Liver (tissue), 9 donors: ENCODE data around the gene ADPRS. TPM values are rescaled to one million over a fixed set of nuclear protein-coding genes. Genes with fewer than 3 reads are reported as not detected.

ENCODE experiments used
- DNase-seq: peaks from one replicate; pipeline ENCODE4 v3.0.0-alpha.2; 2017; ENCODE audit warnings: low spot score
- H3K27ac ChIP-seq, 2 donors: one replicate each; pipeline ENCODE4 v1.7.0; 2013; ENCODE audit warnings: inconsistent platforms in 2 of 2, low read length in 2 of 2, control low read depth in 1 of 2, low read depth in 1 of 2, mild to moderate bottlenecking in 1 of 2
- H3K27me3 ChIP-seq, 4 donors: one replicate each; pipeline versions ENCODE4 v1.6.1 to v1.7.0; 2013; ENCODE audit warnings: low read length in 3 of 4, inconsistent platforms in 1 of 4, mild to moderate bottlenecking in 1 of 4, moderate library complexity in 1 of 4; ENCODE audit not compliant: control insufficient read depth in 4 of 4, insufficient read depth in 4 of 4
- H3K36me3 ChIP-seq, 4 donors: one replicate each; pipeline versions ENCODE4 v1.6.1 to v1.7.0; 2013; ENCODE audit warnings: low read length in 3 of 4, mild to moderate bottlenecking in 3 of 4, low read depth in 1 of 4, moderate library complexity in 1 of 4; ENCODE audit not compliant: control insufficient read depth in 4 of 4, insufficient read depth in 3 of 4
- H3K4me1 ChIP-seq, 4 donors: one replicate each; pipeline versions ENCODE4 v1.6.1 to v1.7.0; 2013; ENCODE audit warnings: low read length in 3 of 4, mild to moderate bottlenecking in 3 of 4, moderate library complexity in 1 of 4; ENCODE audit not compliant: control insufficient read depth in 4 of 4, insufficient read depth in 4 of 4
- H3K4me3 ChIP-seq, 3 donors: one replicate each; pipeline versions ENCODE4 v1.6.1 to v1.7.0; 2013; ENCODE audit warnings: low read length in 3 of 3, control low read depth in 1 of 3, low read depth in 1 of 3, mild to moderate bottlenecking in 1 of 3
- H3K9ac ChIP-seq, 2 donors: one replicate each; pipeline ENCODE4 v1.7.0; 2013; ENCODE audit warnings: low read length in 2 of 2, mild to moderate bottlenecking in 2 of 2, moderate library complexity in 2 of 2, control low read depth in 1 of 2, low read depth in 1 of 2
- H3K9me3 ChIP-seq, 4 donors: one replicate each; pipeline versions ENCODE4 v1.6.1 to v1.7.0; 2013; ENCODE audit warnings: low read length in 3 of 4; ENCODE audit not compliant: control insufficient read depth in 4 of 4
- EGR1 ChIP-seq, 2 donors: IDR thresholded peaks; 2 replicates each; pipeline ENCODE4 v1.6.1; 2016 to 2018; ENCODE audit warnings: antibody characterized with exemption in 2 of 2, low read depth in 2 of 2
- FOXA1 ChIP-seq: IDR thresholded peaks from 2 replicates; pipeline ENCODE4 v1.6.1; 2016; ENCODE audit warnings: antibody characterized with exemption
- FOXA2 ChIP-seq: IDR thresholded peaks from 2 replicates; pipeline ENCODE4 v1.6.1; 2016; ENCODE audit warnings: antibody characterized with exemption
- HNF4A ChIP-seq, 2 donors: conservative IDR thresholded peaks; 2 replicates each; pipeline ENCODE4 v1.6.1; 2016; ENCODE audit warnings: antibody characterized with exemption in 2 of 2, mild to moderate bottlenecking in 2 of 2
- HNF4G ChIP-seq: IDR thresholded peaks from 2 replicates; pipeline ENCODE4 v1.6.1; 2016; ENCODE audit warnings: antibody characterized with exemption
- JUND ChIP-seq, 2 donors: IDR thresholded peaks; 2 replicates each; pipeline ENCODE4 v1.6.1; 2016; ENCODE audit warnings: antibody characterized with exemption in 2 of 2
- NR2F2 ChIP-seq: IDR thresholded peaks from 2 replicates; pipeline ENCODE4 v1.6.1; 2016; ENCODE audit warnings: antibody characterized with exemption
- RXRA ChIP-seq, 2 donors: IDR thresholded peaks; 2 replicates each; pipeline ENCODE4 v1.6.1; 2017 to 2018; ENCODE audit warnings: antibody characterized with exemption in 2 of 2, mild to moderate bottlenecking in 1 of 2
- SP1 ChIP-seq: IDR thresholded peaks from 2 replicates; pipeline ENCODE4 v1.6.1; 2018; ENCODE audit warnings: antibody characterized with exemption, mild to moderate bottlenecking
- TAF1 ChIP-seq: conservative IDR thresholded peaks from 2 replicates; pipeline ENCODE4 v1.6.1; 2016; ENCODE audit warnings: antibody characterized with exemption, mild to moderate bottlenecking
- YY1 ChIP-seq: IDR thresholded peaks from 2 replicates; pipeline ENCODE4 v1.6.1; 2016; ENCODE audit warnings: antibody characterized with exemption, mild to moderate bottlenecking
- WGBS: extraction: QIAGEN DNeasy Blood & Tissue Kit; methylation state at CpG from one replicate; pipeline ENCODE4 v1.1.7; 2013; 5-methylcytosine and 5-hydroxymethylcytosine counted together
- polyA plus RNA-seq, 2 donors: library from polyadenylated mRNA; stranded (reverse) in 1 of 2; unstranded in 1 of 2; fragments of 200-250 nt in 1 of 2; fragments of >200 nt in 1 of 2; fragmentation: Nextera tagmentation in 1 of 2; extraction: Ambion mirVana in 1 of 2; gene quantifications; one replicate each; pipeline versions ENCODE4 v1.2.1 to v1.2.3, GENCODE V29; 2013 to 2015
- total RNA-seq, 2 donors: library from RNA; depleted of rRNA; stranded (reverse); fragments of >200 nt; gene quantifications; one replicate each; pipeline ENCODE4 v1.2.3, GENCODE V29; 2014
- TF ChIP-seq, protein P1 (sequence below): IDR thresholded peaks from 2 replicates; pipeline ENCODE4 v1.6.1; 2016; ENCODE audit warnings: antibody characterized with exemption
- TF ChIP-seq, protein P2 (sequence below): IDR thresholded peaks from 2 replicates; pipeline ENCODE4 v1.6.1; 2016; ENCODE audit warnings: antibody characterized with exemption
- TF ChIP-seq, protein P3 (sequence below): IDR thresholded peaks from 2 replicates; pipeline ENCODE4 v1.6.1; 2016; ENCODE audit warnings: antibody characterized with exemption
- TF ChIP-seq, protein P4 (sequence below): fragments of 150-350 bp; IDR thresholded peaks from 2 replicates; pipeline ENCODE4 v1.5.1; 2017; ENCODE audit warnings: improper control_type of control experiment, low read depth, low read length; ENCODE audit not compliant: missing input control
- donor health status: healthy.
- donor health status: healthy.
- donor health status: healthy.
- donor health status: healthy.
- donor health status: healthy.

Gene ADPRS
- total and polyA plus RNA-seq, 4 donors: 9.4 to 13.1 (median 11.0) TPM

DNA sequence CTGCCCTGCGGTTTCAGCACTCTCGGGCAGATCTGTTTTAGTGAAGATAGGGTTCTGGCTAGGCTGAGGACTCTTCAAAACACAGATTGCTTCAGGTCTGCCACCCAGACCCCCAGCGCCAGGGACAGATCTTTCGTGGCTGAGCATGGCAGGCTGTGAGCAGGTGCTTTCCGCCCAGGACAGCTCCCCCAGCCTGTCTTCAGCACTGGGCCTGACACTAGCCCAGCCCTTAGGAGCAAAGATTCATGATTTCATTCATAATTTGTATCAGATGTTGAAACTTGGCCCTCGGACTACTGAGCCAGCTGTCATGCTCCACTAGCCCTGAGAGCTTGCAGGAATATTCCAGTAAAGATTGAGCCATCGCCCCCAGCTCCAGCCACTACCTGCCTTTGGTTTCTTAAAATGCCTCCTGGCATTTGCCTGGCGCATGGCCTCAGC lies 5.9 kb downstream of the ADPRS start:
- Histone ChIP-seq H3K27ac (no peak overlapping the region), H3K9me3 (no peaks in the 10 kb centered on the region), H3K9ac (no peak overlapping the region), H3K4me1 (peaks cover 2 to 6% (median 6%) of the 10 kb centered on the region in 4 donors), H3K27me3 (no peaks in the 10 kb centered on the region), H3K36me3 (peaks cover 8 to 43% (median 23%) of the 10 kb centered on the region in 4 donors), H3K4me3 (no peak overlapping the region)
- WGBS: 93% methylated on average over 8 of the region's 8 CpGs
- DNase-seq: no peak
- TF ChIP-seq JUND (IDR thresholded peaks at IDR 0.05) (no peak), HNF4G (no peak), NR2F2 (no peak), HNF4A (conservative IDR thresholded peaks at IDR 0.05) (no peak), SP1 (no peak), FOXA2 (no peak), TAF1 (no peak)
- TF ChIP-seq, protein P1, sequence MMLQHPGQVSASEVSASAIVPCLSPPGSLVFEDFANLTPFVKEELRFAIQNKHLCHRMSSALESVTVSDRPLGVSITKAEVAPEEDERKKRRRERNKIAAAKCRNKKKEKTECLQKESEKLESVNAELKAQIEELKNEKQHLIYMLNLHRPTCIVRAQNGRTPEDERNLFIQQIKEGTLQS: no peak

DNA sequence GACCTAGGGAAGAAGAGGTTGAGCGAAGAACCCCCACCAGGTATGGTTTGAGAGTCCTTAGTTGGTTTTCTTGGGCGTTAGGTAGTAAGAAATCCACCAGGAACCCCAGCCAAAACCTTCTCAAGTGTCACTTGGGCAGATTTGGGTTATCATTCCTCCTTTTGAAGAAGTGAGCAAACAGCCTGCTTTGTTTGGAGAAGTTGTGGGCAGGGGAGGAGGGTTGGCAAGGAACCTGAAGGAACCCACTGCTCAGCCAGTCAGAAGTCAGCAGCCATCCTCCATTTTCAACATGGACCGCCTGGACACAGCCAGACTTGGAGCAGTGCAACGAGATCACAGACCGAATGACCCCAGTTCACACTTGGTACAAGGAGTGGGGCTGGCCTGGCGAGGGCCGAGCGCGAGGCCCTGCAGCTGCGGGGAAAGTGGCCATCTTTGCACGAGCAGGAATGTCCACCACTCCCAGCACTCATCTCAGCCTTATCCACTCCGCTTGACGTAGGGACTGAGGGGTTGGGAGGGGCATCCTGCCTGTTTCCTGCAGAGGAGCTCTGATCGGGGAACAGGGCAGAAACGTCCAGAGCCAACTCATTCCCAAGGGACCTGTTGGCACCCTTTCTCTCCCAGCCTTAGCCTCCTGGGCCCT lies 7.2 kb downstream of the ADPRS start:
- 77% methylated on average over 15 of the region's 15 CpGs for WGBS
- H3K36me3 ChIP-seq: peaks cover 8 to 43% (median 23%) of the 10 kb centered on the region in 4 donors
- H3K27ac ChIP-seq: no peak overlapping the region
- no peak for TF ChIP-seq FOXA2
- TF ChIP-seq YY1: no peak
- TF ChIP-seq, protein P2, sequence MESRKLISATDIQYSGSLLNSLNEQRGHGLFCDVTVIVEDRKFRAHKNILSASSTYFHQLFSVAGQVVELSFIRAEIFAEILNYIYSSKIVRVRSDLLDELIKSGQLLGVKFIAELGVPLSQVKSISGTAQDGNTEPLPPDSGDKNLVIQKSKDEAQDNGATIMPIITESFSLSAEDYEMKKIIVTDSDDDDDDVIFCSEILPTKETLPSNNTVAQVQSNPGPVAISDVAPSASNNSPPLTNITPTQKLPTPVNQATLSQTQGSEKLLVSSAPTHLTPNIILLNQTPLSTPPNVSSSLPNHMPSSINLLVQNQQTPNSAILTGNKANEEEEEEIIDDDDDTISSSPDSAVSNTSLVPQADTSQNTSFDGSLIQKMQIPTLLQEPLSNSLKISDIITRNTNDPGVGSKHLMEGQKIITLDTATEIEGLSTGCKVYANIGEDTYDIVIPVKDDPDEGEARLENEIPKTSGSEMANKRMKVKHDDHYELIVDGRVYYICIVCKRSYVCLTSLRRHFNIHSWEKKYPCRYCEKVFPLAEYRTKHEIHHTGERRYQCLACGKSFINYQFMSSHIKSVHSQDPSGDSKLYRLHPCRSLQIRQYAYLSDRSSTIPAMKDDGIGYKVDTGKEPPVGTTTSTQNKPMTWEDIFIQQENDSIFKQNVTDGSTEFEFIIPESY: no peak
- TF ChIP-seq, protein P3, sequence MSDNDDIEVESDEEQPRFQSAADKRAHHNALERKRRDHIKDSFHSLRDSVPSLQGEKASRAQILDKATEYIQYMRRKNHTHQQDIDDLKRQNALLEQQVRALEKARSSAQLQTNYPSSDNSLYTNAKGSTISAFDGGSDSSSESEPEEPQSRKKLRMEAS: no peak
- TF ChIP-seq, protein P4, sequence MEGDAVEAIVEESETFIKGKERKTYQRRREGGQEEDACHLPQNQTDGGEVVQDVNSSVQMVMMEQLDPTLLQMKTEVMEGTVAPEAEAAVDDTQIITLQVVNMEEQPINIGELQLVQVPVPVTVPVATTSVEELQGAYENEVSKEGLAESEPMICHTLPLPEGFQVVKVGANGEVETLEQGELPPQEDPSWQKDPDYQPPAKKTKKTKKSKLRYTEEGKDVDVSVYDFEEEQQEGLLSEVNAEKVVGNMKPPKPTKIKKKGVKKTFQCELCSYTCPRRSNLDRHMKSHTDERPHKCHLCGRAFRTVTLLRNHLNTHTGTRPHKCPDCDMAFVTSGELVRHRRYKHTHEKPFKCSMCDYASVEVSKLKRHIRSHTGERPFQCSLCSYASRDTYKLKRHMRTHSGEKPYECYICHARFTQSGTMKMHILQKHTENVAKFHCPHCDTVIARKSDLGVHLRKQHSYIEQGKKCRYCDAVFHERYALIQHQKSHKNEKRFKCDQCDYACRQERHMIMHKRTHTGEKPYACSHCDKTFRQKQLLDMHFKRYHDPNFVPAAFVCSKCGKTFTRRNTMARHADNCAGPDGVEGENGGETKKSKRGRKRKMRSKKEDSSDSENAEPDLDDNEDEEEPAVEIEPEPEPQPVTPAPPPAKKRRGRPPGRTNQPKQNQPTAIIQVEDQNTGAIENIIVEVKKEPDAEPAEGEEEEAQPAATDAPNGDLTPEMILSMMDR: no peak
- TF ChIP-seq SP1: no peak
- no peak for TF ChIP-seq HNF4G
- TF ChIP-seq EGR1 (IDR thresholded peaks at IDR 0.05; ENCODE audit: low read depth in 2 of 2): no peak
- TF ChIP-seq JUND (IDR thresholded peaks at IDR 0.05): no peak
- TF ChIP-seq RXRA (IDR thresholded peaks at IDR 0.05): no peak
- no peak for TF ChIP-seq FOXA1
- no peaks in the 10 kb centered on the region for H3K27me3 ChIP-seq
- no peaks in the 10 kb centered on the region for H3K9me3 ChIP-seq
- H3K9ac ChIP-seq: no peak overlapping the region
- peaks cover 0 to 5% (median 2%) of the 10 kb centered on the region in 4 donors for H3K4me1 ChIP-seq
- H3K4me3 ChIP-seq: no peak overlapping the region
- no peak for DNase-seq
